Testis (tissue), 3 donors: ENCODE results near the gene CDC42EP1. TPM values are rescaled to one million over a fixed set of nuclear protein-coding genes. Genes with fewer than 3 reads are reported as not detected.
A peak's percentile ranks its signal among the peaks of the same experiment; 100 is the strongest.

Source experiments
- DNase-seq: peaks from one replicate; pipeline ENCODE4 v3.0.0-alpha.2; 2019
- H3K27ac ChIP-seq, 2 donors: fragments of 200-600 bp; sonication (generic); one replicate each; pipeline ENCODE4 v1.5.1; 2019
- H3K27me3 ChIP-seq: fragments of 200-600 bp; sonication (generic); one replicate; pipeline ENCODE4 v1.5.1; 2019
- H3K36me3 ChIP-seq: fragments of 200-600 bp; sonication (generic); one replicate; pipeline ENCODE4 v1.5.1; 2017; ENCODE audit warnings: low read depth; ENCODE audit errors: missing control alignments
- H3K4me1 ChIP-seq: fragments of 200-600 bp; sonication (generic); one replicate; pipeline ENCODE4 v1.5.1; 2019
- H3K4me3 ChIP-seq, 2 donors: fragments of 200-600 bp; sonication (generic); one replicate each; pipeline ENCODE4 v1.5.1; 2017 to 2019
- H3K9me3 ChIP-seq: fragments of 200-600 bp; sonication (generic); one replicate; pipeline ENCODE4 v1.5.1; 2017
- CTCF ChIP-seq, 3 experiments: fragments of 450-650 bp in 2 of 3; fragments of 200-600 bp in 1 of 3; sonication (generic) in 1 of 3; IDR thresholded peaks; one replicate each; pipeline ENCODE4 v1.5.1; 2016 to 2019; ENCODE audit warnings: antibody characterized with exemption in 3 of 3, mild to moderate bottlenecking in 2 of 3, moderate library complexity in 1 of 3
- POLR2A ChIP-seq: fragments of 450-650 bp; IDR thresholded peaks from one replicate; pipeline ENCODE4 v1.6.1; 2017; ENCODE audit warnings: antibody characterized with exemption, mild to moderate bottlenecking, moderate library complexity
- WGBS, 2 donors: methylation state at CpG; one replicate each; pipeline ENCODE4 v1.1.5; 2018; 5-methylcytosine and 5-hydroxymethylcytosine counted together
- intact Hi-C: fragments of 100-400 bp; cut with DNase I; formaldehyde crosslinking; loops from one replicate; pipeline ENCODE4 v1.15.1; 2023; ENCODE audit warnings: low total_unique reads
- polyA plus RNA-seq: library from polyadenylated mRNA; stranded (reverse); fragments of 350-450 nt; fragmentation: Illumina TruSeq; extraction: RNeasy Lipid Tissue Mini Kit (QIAGEN cat#74804); gene quantifications from one replicate; pipeline ENCODE4 v1.2.3, GENCODE V29; 2014; ENCODE audit warnings: low read depth, low replicate concordance; ENCODE audit not compliant: insufficient read depth
- total RNA-seq, 2 donors: library from RNA; depleted of rRNA; stranded (reverse); fragments of >200 nt; gene quantifications; one replicate each; pipeline ENCODE4 v1.2.3, GENCODE V29; 2016

CDC42EP1 gene
- total and polyA plus RNA-seq, 3 donors from 2014 or later: 49.0 to 87.4 (median 73.9) TPM

- peak; percentile 90 for DNase-seq
- no peaks in the 10 kb centered on the region for H3K9me3 ChIP-seq
- H3K27ac ChIP-seq: peak overlapping the region; percentile 56 to 80
- H3K36me3 ChIP-seq: no peaks in the 10 kb centered on the region
- TF ChIP-seq POLR2A (no peak), CTCF (IDR thresholded peaks at IDR 0.05) (no peak)
- WGBS, 2 donors: 44 to 49% methylated on average over 14 of the region's 14 CpGs
- intact Hi-C loops: no loop called here
- H3K27me3 ChIP-seq: no peaks in the 10 kb centered on the region
- no peak overlapping the region for H3K4me3 ChIP-seq
- peaks cover 51% of the 10 kb centered on the region for H3K4me1 ChIP-seq
Measured at GRCh38 chr22:37563153-37564081, 3.1 kb downstream of the CDC42EP1 start.

- 45 to 67% methylated on average over 7 of the region's 7 CpGs for WGBS, 2 donors
- Histone ChIP-seq H3K36me3 (no peaks in the 10 kb centered on the region), H3K4me1 (peaks cover 51% of the 10 kb centered on the region), H3K9me3 (no peaks in the 10 kb centered on the region), H3K27me3 (no peaks in the 10 kb centered on the region), H3K4me3 (no peak overlapping the region), H3K27ac (peak overlapping the region; percentile 56 to 80)
- no peak for TF ChIP-seq CTCF (IDR thresholded peaks at IDR 0.05)
- no peak for TF ChIP-seq POLR2A
- DNase-seq: no peak
- intact Hi-C loops: no loop called here
Measured at GRCh38 chr22:37564111-37564711, 3.9 kb downstream of the CDC42EP1 start.

- H3K4me1 ChIP-seq: peaks cover 49% of the 10 kb centered on the region
- no peak overlapping the region for H3K4me3 ChIP-seq
- 58 to 65% methylated on average over 7 to 17 of the region's 17 CpGs for whole genome bisulfite sequencing, 2 donors
- intact Hi-C loops: no loop called here
- DNase-seq: no peak
- H3K36me3 ChIP-seq: no peaks in the 10 kb centered on the region
- no peaks in the 10 kb centered on the region for H3K9me3 ChIP-seq
- no peak for TF ChIP-seq CTCF (IDR thresholded peaks at IDR 0.05)
- no peak for TF ChIP-seq POLR2A
- H3K27me3 ChIP-seq: no peaks in the 10 kb centered on the region
- H3K27ac ChIP-seq: peak overlapping the region in 1 of 2 donors; percentile 45
Measured at GRCh38 chr22:37565830-37566229, 5.5 kb downstream of the CDC42EP1 start.

- no peak overlapping the region for H3K4me3 ChIP-seq
- 70% methylated on average over 28 of the region's 28 CpGs; no CpG with 5 or more reads in 1 of the 2 donors for WGBS, 2 donors
- TF ChIP-seq POLR2A (no peak), CTCF (IDR thresholded peaks at IDR 0.05) (no peak)
- H3K27ac ChIP-seq: peak overlapping the region in 1 of 2 donors; percentile 45
- H3K36me3 ChIP-seq: no peaks in the 10 kb centered on the region
- no peak for DNase-seq
- no peaks in the 10 kb centered on the region for H3K27me3 ChIP-seq
- peaks cover 49% of the 10 kb centered on the region for H3K4me1 ChIP-seq
- no peaks in the 10 kb centered on the region for H3K9me3 ChIP-seq
- intact Hi-C loops: no loop called here
Measured at GRCh38 chr22:37566329-37566837, 6.1 kb downstream of the CDC42EP1 start.
